ENCODE results near the gene CYB5A.

Gene CYB5A

DNA sequence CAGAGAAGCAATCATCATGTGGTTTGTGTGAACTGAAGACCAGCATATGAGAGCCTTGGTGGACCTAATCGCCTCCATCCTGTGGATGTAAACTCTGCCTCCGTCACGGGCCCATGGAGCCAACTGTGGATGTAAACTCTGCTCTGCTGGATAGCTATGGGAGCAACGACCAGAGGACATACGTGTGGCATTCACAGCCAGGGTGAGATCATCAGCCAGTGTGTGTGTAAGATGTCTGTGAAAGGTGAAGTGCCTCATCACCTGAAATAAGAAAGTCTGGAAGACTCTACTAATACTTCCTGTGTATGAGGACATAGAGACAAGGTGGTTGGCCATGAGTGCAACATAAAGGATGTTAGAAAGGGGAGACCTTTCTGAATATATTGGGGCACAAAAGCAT, 63.5 kb downstream of the CYB5A start:
- Histone ChIP-seq H3K4me3 (no peak overlapping the region), H3K27ac (no peak overlapping the region)

DNA sequence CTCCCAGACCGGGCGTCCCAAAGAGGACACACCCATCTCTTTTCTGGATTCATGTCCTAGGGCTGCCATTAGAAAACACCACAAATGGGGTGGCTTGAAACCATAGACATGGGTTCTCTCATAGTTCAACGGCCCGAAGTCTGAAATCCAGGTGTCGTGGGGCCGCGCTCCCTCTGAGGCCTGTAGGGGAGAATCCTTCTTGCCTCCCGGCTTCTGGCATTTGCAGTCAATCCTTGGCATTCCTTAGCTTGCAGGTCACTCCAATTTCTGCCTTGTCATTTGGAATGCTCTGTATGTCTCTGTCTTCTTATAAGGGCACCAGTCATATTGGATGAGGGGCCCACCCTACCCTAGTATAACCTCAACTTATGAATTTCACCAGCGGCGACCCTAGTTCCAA, 65.1 kb downstream of the CYB5A start:
- no peak overlapping the region for H3K4me3 ChIP-seq
- H3K27ac ChIP-seq, result no peak overlapping the region

DNA sequence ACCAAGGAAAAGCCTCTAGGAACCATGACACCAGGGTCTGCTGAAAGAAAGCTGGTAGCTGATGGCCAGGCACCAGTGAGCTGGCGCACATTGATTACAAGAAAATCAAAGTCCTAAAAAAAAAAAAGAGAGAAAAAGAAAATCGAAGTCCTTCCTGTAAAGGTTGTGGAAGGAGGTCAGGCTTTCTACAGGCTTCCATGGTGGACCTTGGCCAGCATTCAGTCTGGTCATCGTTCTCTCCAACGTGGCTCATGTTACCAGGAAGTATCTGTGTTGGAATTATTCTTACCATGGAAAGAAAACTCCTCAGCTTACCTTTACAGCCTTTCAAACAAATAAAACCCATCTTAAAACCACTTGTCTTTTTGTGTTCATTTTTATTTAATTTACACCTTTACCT, 65.6 kb downstream of the CYB5A start:
- H3K27ac ChIP-seq, result no peak overlapping the region
- H3K4me3 ChIP-seq, result no peak overlapping the region

DNA sequence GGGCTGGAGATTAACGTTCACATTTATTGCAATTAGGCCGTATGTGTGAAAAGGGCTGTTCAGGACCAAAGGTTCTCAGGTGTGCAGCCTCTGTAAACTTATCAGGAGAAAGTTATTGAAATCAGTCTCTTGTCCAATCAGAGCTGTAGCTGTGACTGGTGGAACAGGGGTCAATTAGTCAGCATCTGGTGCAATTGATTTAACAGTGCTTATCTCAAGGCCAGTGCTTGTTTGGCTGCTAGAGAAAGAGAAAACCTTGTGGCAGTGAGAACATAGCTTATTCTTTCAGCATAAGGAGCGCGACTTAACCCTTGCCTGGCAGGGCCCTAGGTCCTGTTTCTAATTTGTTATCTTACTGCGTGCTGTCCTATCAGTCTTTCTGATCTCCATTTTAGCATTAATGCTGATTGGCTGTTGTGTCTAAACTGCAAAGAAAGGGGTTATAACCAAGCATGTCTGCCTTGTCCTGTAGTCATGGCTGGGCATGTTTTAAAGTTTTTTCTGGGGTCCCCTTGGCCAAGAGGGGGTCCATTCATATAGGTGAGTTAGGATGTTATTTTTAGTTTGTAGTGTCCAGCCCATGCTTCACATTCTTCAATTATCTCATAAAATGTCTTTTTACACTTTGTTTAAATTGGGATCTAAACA, 66.4 kb downstream of the CYB5A start:
- no peak overlapping the region for H3K27ac ChIP-seq
- no peak overlapping the region for H3K4me3 ChIP-seq

DNA sequence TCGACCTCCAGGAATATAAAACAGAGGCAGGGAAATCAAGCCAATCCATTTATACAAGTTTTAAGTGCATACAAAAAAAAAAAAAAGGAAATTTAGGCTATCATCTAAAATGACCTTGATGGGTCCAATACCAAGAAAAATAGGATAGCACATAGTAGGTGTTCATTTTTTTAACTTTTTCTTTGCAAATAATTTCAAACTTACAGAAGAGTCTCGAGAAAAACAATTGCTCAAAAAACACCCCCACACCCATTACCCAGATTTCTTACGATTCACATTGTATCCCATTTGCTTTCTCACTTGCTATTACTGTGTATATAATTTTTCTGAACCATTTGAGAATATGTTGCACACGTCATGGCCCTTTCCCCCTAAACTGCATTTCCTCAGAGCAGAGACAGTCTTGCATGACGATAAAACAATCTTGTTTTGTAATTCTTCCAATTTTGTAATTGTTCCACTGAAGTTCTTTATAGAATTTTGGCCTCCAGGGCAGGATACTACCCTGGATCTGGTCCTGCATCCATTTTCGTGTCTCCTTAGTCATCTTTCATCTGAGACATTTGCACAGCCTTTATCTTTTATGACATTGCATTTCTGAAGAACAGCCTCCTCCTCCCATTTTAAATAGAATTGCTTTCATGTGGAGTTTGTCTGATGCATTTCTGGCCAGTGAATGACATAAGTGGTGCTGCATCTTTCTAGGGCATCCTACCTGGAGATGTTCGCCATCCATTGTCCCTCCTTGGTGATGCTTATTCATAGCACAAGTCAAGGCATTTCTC, 68.9 kb downstream of the CYB5A start:
- no peak overlapping the region for H3K4me3 ChIP-seq
- no peak overlapping the region for H3K27ac ChIP-seq

DNA sequence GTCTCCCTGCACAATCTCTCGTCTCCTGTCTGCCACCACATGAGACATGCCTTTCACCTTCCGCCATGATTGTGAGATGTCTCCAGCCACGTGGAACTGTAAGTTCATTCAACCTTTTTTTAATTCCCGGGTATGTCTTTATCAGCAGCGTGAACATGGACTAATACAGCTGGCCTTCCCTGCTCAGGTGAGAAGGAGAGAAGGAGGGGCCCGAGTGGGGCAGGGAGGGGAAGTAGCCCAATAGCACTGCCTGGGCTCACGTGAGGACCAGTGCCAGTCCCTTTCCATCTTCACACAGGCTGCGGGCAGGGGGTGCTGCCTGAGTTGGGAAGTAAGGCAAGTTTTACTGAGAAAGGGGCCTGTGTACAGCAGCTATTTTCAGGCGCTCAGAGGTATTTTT, 70.7 kb downstream of the CYB5A start:
- Histone ChIP-seq H3K27ac (no peak overlapping the region), H3K4me3 (no peak overlapping the region)

DNA sequence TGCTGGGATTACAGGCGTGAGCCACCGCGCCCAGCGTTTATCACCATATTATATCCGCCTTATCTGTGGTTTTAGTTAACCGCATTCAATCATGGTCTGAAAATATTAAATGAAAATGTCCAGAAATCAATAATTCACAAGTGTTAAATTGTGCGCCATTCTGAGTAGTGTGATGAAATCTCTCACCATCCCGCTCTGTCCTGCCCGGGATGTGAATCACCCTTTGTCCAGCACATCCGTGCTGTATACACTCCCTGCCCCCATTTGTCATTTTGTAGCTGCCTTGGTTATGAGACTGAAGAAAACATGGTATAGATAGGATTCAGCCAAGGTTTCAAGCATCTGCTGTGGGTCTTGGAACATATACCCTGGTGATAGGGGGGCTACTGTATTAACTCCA, 72.7 kb downstream of the CYB5A start:
- Histone ChIP-seq H3K4me3 (no peak overlapping the region), H3K27ac (no peak overlapping the region)

DNA sequence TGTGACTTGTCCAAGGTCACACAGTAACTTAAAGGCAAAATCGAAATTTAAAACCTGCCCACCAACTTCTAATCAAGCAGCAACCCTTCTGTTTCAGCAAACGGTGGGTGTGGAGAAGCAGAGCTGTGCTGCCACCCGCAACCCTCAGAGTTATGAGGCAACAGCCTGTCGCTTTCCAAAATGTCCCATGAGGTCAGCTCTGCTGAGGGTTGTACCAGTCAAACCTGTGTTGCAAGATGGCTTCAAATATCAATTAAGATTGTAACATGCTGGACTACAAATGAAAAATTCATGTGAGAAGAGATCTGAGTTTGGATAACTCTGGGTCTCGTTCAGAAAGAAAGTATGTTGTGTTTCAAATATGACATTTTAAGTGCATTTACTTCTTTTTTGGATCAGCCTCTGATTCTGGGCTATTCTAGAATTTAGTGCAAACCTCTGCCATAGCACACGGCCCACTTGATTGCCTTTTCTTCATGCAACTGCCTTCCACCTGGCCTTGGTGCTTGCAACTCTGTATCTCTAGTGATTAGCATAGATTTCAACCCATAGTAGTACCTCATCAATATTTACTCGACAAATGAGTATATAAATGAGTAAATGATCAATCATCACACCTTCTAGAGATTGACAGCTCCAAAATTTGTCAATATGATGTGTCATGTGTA, 74.2 kb downstream of the CYB5A start:
- Histone ChIP-seq H3K4me3 (no peak overlapping the region), H3K27ac (peak overlapping the region in 2 of 21 experiments; percentile 11 to 21)

DNA sequence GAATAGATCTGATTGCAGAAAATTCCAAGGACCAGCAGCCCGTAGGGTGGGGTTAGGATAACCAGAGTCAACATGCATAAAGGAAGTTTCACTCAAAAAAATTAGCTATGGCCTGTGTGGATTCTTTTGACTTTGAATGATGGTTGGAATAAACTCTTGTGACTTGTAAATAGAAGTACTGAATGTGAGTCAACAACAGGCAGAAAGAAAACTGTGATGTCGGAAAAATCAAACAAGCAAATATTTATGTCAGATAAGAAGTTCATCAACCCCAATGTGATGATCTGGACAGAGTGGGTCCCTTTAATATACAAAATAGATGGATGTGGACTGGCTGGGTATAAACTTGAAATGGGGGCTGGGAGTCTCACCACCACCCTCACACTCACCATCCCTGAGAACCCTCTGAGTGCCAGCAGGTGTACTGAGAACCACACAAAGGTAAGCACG, 75.1 kb downstream of the CYB5A start:
- H3K4me3 ChIP-seq, result no peak overlapping the region
- no peak overlapping the region for H3K27ac ChIP-seq

DNA sequence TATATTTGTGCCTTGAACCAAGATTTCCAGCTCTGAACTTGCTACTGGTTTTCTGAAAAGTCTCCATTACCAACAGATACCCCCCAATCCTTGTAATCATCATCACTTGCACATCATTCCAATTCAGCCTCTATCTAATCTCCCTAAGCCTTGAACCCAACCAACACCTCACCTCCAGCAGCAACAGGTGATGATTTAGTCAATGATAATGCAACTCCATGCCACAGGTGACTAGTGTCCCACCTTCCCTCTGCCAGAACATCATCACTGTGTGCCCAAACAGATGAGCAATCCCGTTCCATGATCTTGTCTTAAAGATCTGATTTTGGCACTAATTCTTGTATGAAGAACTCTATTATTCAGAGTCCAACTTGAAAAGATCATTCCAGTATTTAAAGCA, 75.9 kb downstream of the CYB5A start:
- Histone ChIP-seq H3K27ac (no peak overlapping the region), H3K4me3 (no peak overlapping the region)

DNA sequence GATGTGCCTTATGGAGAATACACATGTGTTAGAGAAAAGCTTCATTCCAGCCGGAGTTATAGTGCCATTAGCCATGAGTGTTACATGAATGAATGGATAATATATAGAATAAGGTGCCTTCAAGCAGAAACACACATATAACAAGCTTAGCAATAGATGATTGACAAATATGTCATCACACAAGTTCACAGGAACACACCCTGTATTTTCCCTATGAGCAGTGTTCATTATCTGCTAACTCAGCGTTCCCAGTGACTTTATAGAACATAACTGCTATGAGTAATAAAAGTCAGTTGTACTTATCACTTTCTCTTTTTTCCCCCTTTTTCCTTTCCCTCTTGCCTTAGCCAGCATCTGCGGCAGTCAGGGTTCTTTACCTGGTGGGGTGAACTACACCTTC, 78.3 kb downstream of the CYB5A start:
- Histone ChIP-seq H3K27ac (no peak overlapping the region), H3K4me3 (no peak overlapping the region)

DNA sequence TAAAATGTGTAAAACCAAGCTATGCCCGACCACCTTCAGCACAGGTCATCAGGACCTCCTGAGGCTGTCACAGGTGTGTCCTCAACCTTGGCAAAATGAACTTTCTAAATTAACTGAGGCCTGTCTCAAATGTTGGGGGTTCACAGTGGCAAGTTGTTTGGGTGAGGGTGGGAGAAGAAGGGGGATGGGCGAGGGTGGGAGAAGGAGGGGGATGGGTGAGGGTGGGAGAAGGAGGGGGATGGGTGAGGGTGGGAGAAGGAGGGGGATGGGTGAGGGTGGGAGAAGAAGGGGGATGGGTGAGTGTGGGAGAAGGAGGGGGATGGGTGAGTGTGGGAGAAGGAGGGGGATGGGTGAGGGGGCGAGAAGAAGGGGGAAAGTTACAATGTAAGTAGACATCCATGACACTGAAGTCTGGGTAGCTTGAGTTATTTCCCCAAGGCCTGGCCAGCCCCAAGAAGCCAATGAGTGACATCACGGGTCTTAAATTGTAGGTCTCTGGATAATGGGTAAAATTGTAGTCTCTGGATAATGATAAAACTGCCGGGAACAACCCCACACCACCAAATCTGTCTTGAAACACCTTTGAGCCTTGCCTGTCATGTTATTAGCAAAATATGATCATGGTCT, 87.1 kb downstream of the CYB5A start:
- Histone ChIP-seq H3K4me3 (no peak overlapping the region), H3K27ac (no peak overlapping the region)

DNA sequence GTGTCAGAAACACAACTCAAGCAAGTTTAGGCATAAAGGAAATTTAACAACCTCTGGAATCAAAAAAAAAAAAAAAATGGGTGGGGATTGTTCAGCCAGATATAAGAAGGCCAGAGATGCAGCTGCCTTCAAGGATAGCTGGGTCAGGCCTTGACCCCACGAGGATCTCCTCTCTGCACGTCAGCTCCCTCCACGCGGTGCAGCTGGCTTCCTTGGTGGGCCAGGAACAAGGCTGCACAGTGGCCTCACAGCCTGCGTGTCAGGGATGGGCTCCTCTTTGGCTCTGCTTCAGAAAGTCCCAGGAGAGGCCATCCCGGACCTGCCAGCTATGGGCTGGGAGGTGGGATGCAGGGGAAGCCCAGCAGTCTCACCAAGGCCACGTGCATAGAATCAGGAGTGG, 88.0 kb downstream of the CYB5A start:
- H3K27ac ChIP-seq, result no peak overlapping the region
- H3K4me3 ChIP-seq, result no peak overlapping the region

All from skin epidermis (tissue), 12 donors.